GM12891 (cell line): ENCODE results near the gene TNS1.

ENCODE experiments used
- PAX5 ChIP-seq: IDR thresholded peaks from 2 replicates; pipeline ENCODE4 v1.6.1; 2011; ENCODE audit warnings: low read length, moderate library complexity, mild to moderate bottlenecking; ENCODE audit not compliant: insufficient read depth, severe bottlenecking
- POLR2A ChIP-seq: IDR thresholded peaks from 2 replicates; pipeline ENCODE4 v1.6.1; 2011; ENCODE audit warnings: low read depth, low read length, control low read depth
- POLR2AphosphoS5 ChIP-seq: IDR thresholded peaks from 2 replicates; pipeline ENCODE4 v1.6.1; 2011; ENCODE audit warnings: low read depth, low read length, control low read depth
- POU2F2 ChIP-seq: IDR thresholded peaks from 2 replicates; pipeline ENCODE4 v1.6.1; 2011; ENCODE audit warnings: low read depth, mild to moderate bottlenecking, control low read depth, low read length, moderate library complexity
- SPI1 ChIP-seq: IDR thresholded peaks from 2 replicates; pipeline ENCODE4 v1.6.1; 2011; ENCODE audit warnings: low read depth, low read length, control low read depth
- TAF1 ChIP-seq: IDR thresholded peaks from 2 replicates; pipeline ENCODE4 v1.6.1; 2011; ENCODE audit warnings: low read depth, low read length, control low read depth

DNA sequence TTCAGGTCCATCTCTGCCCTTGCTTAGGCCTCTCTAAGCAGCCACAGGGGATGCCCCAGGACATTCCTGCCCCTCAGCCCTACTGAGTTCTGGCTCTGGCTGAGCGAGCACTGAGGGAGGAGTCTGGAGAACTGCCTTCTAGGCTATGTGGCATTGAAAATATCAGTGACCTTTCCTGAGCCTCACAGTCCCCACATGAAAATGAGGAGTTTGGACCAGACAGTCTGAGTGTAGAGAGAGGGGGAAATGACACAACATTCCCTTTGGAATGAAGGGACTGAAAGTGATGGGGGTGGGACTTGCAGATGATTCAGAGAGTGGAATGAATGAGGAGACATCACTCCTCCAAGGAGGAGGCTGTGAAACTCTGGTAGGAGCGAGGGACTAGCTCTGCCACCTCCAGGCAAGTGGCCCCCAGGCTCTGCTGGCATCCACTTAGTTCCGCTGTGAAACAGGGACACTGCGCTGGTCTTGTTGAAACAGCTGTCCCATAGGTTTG lies 8.0 kb downstream of the TNS1 start:
- TF ChIP-seq SPI1 (no peak), POLR2A (no peak), POLR2AphosphoS5 (no peak), POU2F2 (no peak), TAF1 (no peak), PAX5 (no peak)
